ENCODE results near the gene SLC27A5. TPM values are rescaled to one million over a fixed set of nuclear protein-coding genes. Genes with fewer than 3 reads are reported as not detected.

The SLC27A5 gene
- total RNA-seq, 1 donor from 2014 or later: 10.2 TPM

DNA sequence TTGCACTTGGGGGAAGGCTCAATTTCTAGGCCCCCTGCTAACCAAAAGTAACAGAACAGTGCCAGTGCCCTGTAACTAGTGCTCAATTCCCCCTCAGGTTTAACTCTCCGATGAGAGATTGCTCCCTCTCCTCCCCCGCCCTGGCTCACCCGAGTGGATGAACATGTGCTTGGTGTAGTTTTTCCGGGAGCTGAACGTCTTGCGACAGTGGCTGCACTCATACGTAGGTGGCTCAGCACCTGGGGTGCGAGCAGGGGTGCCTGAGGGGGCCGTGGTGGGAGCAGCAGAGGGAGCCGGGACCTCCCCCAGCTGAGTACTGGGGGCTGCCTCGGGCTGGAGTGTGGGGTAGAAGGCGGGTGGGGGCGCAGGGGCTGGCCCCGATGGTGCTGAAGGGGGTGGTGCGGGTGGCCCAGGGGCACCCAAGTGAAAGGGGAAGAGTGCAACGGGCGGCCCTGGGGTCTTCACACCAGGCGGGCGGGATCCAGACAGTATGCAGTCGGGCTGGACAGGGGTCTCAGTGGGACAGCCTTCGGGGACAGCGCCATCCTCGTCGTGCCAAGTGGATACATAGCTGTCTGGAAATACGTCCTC lies 4.5 kb upstream of the SLC27A5 start:
- Mint-ChIP-seq H3K9me3 (no peaks in the 10 kb centered on the region), H3K27ac (no peak overlapping the region), H3K36me3 (ENCODE audit: low read depth) (peaks cover 31% of the 10 kb centered on the region), H3K4me1 (peaks cover 48% of the 10 kb centered on the region), H3K4me3 (no peak overlapping the region), H3K27me3 (no peaks in the 10 kb centered on the region)
- intact Hi-C loops (cut with micrococcal nuclease): loop anchor here (5.0 kb wide), 3 partner anchors 39 to 1109 kb away; partner anchors contain the start of genes ZNF446 and ZNF544
- ChIA-PET POLR2A (interaction anchor here (0.6 to 0.9 kb wide), 3 partner anchors 8 to 39 kb away, joined by 3 read pairs; partner anchors contain the start of genes CHMP2A and TRIM28), CTCF (no interaction called here)
- no peak for DNase-seq
- no peak for ATAC-seq (ENCODE audit: low read depth)
- TF ChIP-seq, protein P1, sequence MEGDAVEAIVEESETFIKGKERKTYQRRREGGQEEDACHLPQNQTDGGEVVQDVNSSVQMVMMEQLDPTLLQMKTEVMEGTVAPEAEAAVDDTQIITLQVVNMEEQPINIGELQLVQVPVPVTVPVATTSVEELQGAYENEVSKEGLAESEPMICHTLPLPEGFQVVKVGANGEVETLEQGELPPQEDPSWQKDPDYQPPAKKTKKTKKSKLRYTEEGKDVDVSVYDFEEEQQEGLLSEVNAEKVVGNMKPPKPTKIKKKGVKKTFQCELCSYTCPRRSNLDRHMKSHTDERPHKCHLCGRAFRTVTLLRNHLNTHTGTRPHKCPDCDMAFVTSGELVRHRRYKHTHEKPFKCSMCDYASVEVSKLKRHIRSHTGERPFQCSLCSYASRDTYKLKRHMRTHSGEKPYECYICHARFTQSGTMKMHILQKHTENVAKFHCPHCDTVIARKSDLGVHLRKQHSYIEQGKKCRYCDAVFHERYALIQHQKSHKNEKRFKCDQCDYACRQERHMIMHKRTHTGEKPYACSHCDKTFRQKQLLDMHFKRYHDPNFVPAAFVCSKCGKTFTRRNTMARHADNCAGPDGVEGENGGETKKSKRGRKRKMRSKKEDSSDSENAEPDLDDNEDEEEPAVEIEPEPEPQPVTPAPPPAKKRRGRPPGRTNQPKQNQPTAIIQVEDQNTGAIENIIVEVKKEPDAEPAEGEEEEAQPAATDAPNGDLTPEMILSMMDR (IDR thresholded peaks at IDR 0.05): no peak

DNA sequence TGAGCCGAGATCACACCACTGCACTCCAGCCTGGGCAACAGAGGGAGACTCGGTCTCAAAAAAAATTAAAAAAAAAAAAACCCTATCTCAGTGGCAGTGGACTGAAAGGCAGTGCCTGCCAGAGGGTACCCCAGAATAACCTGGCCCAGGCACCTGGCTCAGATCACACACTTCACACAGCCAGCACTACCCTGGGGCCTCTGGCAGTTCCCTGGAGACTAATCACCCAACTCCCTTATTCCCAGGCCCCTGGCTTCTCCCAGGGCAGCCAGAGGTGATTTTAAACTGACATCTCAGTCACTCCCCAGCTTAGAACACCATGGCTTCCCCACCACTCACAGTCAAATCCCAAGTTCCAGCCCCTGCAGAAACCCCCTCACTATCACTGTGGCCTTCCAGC lies 3.5 kb upstream of the SLC27A5 start:
- ChIA-PET POLR2A (no interaction called here), CTCF (no interaction called here)
- peak overlapping the region; percentile 20 for H3K4me3 Mint-ChIP-seq
- no peaks in the 10 kb centered on the region for H3K27me3 Mint-ChIP-seq
- no peaks in the 10 kb centered on the region for H3K9me3 Mint-ChIP-seq
- no peak for ATAC-seq (ENCODE audit: low read depth)
- intact Hi-C loops (cut with micrococcal nuclease): loop anchor here (5.0 kb wide), 3 partner anchors 38 to 1108 kb away; partner anchors contain the start of genes ZNF446 and ZNF544
- DNase-seq: no peak
- peaks cover 45% of the 10 kb centered on the region for H3K4me1 Mint-ChIP-seq
- H3K36me3 Mint-ChIP-seq (ENCODE audit: low read depth): peaks cover 31% of the 10 kb centered on the region
- no peak overlapping the region for H3K27ac Mint-ChIP-seq
- TF ChIP-seq, protein P1 (IDR thresholded peaks at IDR 0.05): no peak

DNA sequence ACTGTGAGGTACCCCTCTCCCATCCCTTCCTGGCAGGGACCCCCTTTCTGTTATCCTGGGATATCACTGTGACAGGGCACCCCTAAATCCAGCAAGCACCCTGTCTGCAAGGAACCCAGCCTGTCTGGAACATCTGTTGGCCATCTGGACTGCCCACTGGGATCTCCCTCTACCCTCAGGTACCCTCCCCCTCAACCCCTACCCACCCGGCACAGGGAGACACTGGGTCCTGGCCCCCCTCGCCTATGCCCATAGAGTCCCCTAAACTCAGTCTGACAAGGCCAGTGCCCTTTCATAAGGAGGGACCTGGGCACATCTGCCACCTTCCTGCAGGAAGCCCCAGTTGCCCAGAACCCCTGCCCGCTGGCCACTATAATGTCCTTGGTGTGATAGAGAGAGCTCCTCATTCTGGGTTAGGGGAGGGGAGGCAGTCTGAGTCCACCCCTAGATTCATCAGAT lies 2.8 kb upstream of the SLC27A5 start:
- CTCF ChIA-PET: interaction anchor here (0.7 to 1.2 kb wide), 6 partner anchors 14 to 66 kb away, joined by 3 to 14 read pairs (median 4); no protein-coding TSS in a partner anchor
- H3K4me1 Mint-ChIP-seq: peaks cover 38% of the 10 kb centered on the region
- POLR2A ChIA-PET: interaction anchor here (0.5 to 1.1 kb wide), 6 partner anchors 10 to 61 kb away, joined by 3 to 7 read pairs (median 5); partner anchors contain the start of gene TRIM28

DNA sequence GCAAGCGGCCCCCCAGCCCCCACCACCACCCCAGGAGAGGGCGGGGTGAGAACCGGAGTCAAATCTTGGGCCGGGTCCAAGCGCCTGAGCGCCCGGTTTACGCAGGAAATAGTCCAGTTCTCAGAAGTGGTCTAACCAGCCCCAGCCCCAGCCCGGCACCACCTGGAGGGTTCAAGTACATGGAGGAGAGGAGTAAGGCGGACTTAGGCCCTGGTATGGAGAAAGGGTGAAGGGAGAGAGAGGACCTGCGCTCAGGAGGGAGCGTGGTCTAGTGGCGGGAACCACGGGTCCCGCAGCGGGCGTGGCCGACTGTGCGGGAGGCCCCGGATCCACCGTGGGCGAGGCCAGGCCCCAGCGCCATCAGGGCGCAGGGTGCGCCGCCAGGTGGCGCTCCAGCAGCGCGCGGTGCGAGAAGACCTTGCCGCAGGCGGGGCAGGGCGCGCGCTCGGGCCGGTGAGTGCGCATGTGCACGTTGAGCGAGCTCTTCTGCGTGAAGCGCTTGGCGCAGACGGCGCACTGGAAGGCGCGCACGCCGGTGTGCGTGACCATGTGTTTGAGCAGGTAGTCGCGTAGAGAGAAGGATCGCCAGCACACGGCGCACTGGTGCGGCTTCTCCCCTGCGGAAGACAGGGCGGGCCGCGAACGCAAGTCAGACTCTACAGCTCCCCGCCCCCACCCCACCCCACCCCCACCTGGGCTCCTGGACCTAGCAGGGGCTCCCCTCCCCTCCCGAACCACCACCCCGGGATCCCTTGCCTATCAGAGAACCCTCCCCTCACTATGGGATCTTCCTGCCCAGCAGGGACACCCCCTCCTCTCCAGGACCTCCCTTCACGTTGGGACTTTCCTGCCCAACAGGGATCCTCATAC lies 2.1 kb upstream of the SLC27A5 start:
- Mint-ChIP-seq H3K27ac (peak overlapping the region; percentile 24), H3K9me3 (no peaks in the 10 kb centered on the region), H3K4me1 (peaks cover 32% of the 10 kb centered on the region), H3K27me3 (no peaks in the 10 kb centered on the region), H3K4me3 (peak overlapping the region; percentile 73), H3K36me3 (ENCODE audit: low read depth) (peaks cover 20% of the 10 kb centered on the region)
- TF ChIP-seq, protein P1 (IDR thresholded peaks at IDR 0.05): peak; percentile 24
- DNase-seq (peak; percentile 83), ATAC-seq (ENCODE audit: low read depth) (peak; percentile 89)
- POLR2A ChIA-PET: interaction anchor here (0.5 to 1.3 kb wide), 11 partner anchors 9 to 72 kb away, joined by 3 to 7 read pairs (median 5); partner anchors contain the start of genes TRIM28 and UBE2M
- intact Hi-C loops (cut with micrococcal nuclease): loop anchor here (1.0 kb wide), 2 partner anchors 15 to 67 kb away; no protein-coding TSS in a partner anchor
- CTCF ChIA-PET: interaction anchor here (0.7 to 1.2 kb wide), 6 partner anchors 14 to 67 kb away, joined by 3 to 14 read pairs (median 4); no protein-coding TSS in a partner anchor

More for the DNA sequence above, 2.8 kb upstream of the SLC27A5 start:
- Mint-ChIP-seq H3K27me3 (no peaks in the 10 kb centered on the region), H3K4me3 (peak overlapping the region; percentile 63), H3K36me3 (ENCODE audit: low read depth) (peaks cover 27% of the 10 kb centered on the region), H3K27ac (peak overlapping the region; percentile 24), H3K9me3 (no peaks in the 10 kb centered on the region)
- TF ChIP-seq, protein P1 (IDR thresholded peaks at IDR 0.05): no peak
- intact Hi-C loops (cut with micrococcal nuclease): loop anchor here (1.0 to 5.0 kb wide), 5 partner anchors 15 to 1107 kb away; partner anchors contain the start of genes ZNF446 and ZNF544
- DNase-seq: no peak
- no peak for ATAC-seq (ENCODE audit: low read depth)
